GM06990 (cell line): Measurements from ENCODE around the gene SLC25A46.

Experiments used
- DNase-seq: peaks from one replicate; pipeline ENCODE4 v3.0.0-alpha.2; 2011; ENCODE audit not compliant: insufficient read length; ENCODE audit errors: extremely low read depth
- H3K27me3 ChIP-seq: replicated peaks from 2 replicates; pipeline ENCODE4 v1.6.0; 2011; ENCODE audit warnings: low read length; ENCODE audit not compliant: control insufficient read depth, insufficient read depth
- H3K36me3 ChIP-seq: 2 replicates; pipeline ENCODE4 v1.5.1; 2011; ENCODE audit warnings: low read length; ENCODE audit not compliant: control insufficient read depth, insufficient read depth
- H3K4me3 ChIP-seq: replicated peaks from 2 replicates; pipeline ENCODE4 v1.5.1; 2011; ENCODE audit warnings: low read depth, mild to moderate bottlenecking, control low read depth, low read length
- TF ChIP-seq, protein P1 (sequence below): IDR thresholded peaks from 2 replicates; pipeline ENCODE4 v1.5.1; 2011; ENCODE audit warnings: low read length, control low read depth, mild to moderate bottlenecking, inconsistent platforms; ENCODE audit not compliant: insufficient read depth, poor library complexity, severe bottlenecking

The SLC25A46 gene

DNA sequence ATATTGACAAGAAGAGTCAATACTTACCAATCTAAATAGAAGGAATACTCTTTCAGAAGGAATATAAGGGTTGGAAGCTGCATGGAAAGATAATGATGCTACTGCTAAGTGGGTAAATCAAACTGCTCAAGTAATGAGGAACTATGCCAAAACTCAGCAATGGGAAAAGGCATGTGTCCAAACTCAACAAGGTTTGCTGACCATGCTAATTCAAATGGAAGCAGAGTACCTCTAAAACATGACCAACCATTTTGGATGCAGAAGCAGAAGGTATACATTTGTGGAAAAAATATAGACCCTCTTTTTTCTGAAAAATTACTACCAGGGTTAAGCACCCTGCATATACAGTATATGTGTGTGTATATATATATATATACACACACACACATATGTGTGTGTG is 33.5 kb upstream of the SLC25A46 start:
- H3K4me3 ChIP-seq: no peak overlapping the region
- TF ChIP-seq, protein P1, sequence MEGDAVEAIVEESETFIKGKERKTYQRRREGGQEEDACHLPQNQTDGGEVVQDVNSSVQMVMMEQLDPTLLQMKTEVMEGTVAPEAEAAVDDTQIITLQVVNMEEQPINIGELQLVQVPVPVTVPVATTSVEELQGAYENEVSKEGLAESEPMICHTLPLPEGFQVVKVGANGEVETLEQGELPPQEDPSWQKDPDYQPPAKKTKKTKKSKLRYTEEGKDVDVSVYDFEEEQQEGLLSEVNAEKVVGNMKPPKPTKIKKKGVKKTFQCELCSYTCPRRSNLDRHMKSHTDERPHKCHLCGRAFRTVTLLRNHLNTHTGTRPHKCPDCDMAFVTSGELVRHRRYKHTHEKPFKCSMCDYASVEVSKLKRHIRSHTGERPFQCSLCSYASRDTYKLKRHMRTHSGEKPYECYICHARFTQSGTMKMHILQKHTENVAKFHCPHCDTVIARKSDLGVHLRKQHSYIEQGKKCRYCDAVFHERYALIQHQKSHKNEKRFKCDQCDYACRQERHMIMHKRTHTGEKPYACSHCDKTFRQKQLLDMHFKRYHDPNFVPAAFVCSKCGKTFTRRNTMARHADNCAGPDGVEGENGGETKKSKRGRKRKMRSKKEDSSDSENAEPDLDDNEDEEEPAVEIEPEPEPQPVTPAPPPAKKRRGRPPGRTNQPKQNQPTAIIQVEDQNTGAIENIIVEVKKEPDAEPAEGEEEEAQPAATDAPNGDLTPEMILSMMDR: no peak
- no peaks in the 10 kb centered on the region for H3K36me3 ChIP-seq
- no peak for DNase-seq
- H3K27me3 ChIP-seq: no peaks in the 10 kb centered on the region

DNA sequence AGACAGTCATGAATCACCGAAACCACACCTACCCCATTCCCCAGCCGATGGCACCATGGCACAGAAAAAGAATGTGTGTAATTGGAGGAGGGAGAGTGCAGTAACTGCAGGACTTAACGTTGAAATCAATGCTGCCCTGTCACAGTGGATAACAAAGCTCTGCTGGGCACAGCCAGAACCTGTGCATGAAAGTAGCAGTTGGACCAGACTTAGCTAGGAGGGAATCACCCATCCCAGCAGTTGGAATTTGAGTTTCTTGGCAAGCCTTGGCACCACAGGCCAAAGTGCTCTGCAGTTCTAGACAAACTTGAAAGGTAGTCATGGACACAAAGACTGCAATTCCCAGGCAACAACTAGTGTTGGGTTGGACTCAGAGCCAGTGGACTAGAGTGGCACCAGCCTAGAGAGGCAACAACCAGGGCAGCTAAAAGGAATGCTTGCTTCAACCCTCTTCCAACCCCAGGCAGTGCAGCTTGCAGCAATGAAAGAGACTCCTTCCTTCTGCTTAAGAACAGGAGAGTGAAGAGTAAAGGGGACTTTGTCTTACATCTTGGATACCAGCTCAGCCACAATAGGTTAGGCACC is 31.5 kb upstream of the SLC25A46 start:
- DNase-seq: no peak
- TF ChIP-seq, protein P1: no peak
- Histone ChIP-seq H3K4me3 (no peak overlapping the region), H3K36me3 (no peaks in the 10 kb centered on the region), H3K27me3 (no peaks in the 10 kb centered on the region)

DNA sequence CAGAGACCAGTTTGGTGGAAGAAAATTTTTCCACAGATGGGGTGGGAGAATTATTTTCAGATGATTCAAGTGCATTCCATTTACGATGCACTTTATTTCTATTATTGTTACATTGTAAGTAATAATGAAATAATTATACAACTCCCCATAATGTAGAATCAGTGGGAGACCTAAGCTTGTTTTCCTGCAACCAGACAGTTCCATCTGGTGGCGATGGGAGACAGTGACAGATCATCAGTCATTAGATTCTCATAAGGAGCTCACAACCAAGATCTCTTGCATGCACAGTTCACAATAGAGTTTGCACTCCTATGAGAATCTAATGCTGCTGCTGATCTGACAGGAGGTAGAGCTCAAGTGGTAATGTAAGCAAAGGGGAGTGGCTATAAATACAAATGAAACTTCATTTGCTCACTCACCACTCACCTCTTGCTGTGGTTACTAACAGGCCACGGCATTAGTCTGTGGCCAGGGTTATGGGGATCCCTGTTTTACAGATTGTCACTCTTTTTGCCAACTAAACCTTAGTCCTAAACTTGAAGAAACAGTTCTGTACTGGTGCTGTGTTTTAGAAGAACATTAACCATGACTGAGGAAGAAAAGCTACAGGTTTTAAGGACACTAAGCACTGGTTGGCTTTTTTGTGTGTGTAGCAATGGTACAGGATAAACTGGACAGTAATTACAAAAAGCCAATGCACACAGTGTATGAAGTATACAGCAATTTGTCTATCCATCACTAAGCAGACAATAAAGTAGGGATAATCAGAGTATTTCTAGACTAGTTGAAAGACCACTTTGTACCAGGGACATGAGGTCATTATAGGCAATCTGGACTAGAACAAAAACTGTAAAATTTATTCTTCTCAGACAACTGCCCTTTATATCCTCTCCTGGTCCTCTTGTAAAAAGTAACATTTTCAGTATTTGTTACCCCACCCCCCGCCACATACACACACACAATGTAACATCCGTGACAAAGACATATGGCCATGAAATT is 22.3 kb upstream of the SLC25A46 start:
- H3K27me3 ChIP-seq: no peaks in the 10 kb centered on the region
- H3K36me3 ChIP-seq: no peaks in the 10 kb centered on the region
- H3K4me3 ChIP-seq: no peak overlapping the region
- TF ChIP-seq, protein P1: no peak
- DNase-seq: no peak

DNA sequence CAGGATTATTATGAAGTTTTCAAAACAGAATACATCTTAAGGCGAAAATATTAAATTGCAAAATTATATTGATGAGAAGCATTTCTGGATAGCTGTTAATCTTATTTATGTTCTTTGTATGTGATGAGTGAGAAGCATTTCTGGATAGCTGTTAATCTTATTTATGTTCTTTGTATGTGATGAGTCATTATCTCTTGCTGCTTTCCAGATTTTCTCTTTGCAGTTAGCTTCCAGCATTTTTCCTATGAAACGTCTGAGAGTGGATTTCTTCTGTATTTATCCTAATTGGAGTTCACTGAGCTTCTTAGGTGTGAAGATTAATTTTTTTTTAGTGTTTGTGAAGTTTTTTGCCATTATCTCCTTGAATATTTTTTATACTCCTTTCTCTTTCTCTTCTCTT is 20.5 kb upstream of the SLC25A46 start:
- DNase-seq: no peak
- Histone ChIP-seq H3K36me3 (no peaks in the 10 kb centered on the region), H3K4me3 (no peak overlapping the region), H3K27me3 (no peaks in the 10 kb centered on the region)
- TF ChIP-seq, protein P1: no peak

DNA sequence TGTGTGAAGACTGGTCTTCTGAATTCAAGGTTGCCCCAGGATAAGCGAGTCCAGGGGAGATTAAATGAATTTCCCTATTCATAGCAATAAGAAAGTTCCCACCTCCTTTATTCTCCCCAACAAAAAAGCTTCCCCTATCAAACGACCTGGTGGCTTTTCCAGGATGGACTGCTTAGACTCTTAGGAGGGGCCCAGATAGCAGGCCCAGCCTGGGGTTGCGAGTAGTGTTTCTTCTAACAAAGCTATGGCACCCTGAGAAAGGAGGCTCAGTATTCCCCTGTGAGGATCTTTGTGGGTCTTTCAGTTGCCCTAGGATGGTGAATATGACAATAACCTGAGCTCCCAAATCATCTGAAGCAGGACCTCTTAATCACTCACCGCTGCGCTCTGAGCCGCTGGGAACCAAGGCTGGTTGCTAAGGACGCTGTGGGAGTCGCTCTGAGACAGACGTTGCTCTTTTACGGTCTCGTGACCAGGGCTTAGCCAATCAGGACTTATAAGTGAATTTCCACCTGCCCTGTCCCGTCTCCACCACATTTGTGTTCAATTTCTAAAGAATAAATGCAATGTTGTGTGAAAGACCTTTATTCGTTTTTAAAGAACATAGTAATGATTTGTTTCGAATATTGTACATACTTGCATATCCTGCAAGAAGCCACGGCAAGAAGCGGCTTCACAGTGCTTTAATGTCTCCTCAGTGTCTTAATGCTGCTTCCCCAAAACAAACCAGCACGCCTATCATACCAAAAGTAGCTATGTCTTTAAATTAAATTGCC is 12.4 kb upstream of the SLC25A46 start, which contains the start of gene TMEM232:
Gene TMEM232 (minus strand): TSS at position 423 of the 776 bp plus-strand sequence. CDS start 59,319 bp downstream, outside the sequence.
- peak within 1 kb of the TSS; percentile 66 for H3K4me3 ChIP-seq
- H3K36me3 ChIP-seq: no peaks in the 10 kb centered on the region
- H3K27me3 ChIP-seq: no peaks in the 10 kb centered on the region
- peak; percentile 23 for DNase-seq
- TF ChIP-seq, protein P1: no peak
